OCI-LY7 (cell line): Measurements from ENCODE around the gene GFI1B. TPM values are rescaled to one million over a fixed set of nuclear protein-coding genes. Genes with fewer than 3 reads are reported as not detected.

Experiments used
- BruUV-seq: library from RNA; stranded (reverse); fragments of 400-500 nt; replicated peaks from 2 replicates; lab custom pipeline; 2021; lab: Mats Ljungman, UMichigan
- CTCF ChIA-PET: fragments of 300-600 bp; sonication (Branson Sonifier 250); formaldehyde crosslinking; loops from one replicate; lab custom pipeline; 2022; ENCODE audit warnings: antibody characterized with exemption; ENCODE audit not compliant: unreplicated experiment; lab: Charles Lee
- POLR2A ChIA-PET: fragments of 300-600 bp; sonication (Branson Sonifier 250); formaldehyde crosslinking; loops from one replicate; lab custom pipeline; 2022; ENCODE audit warnings: antibody characterized with exemption; lab: Charles Lee
- DNase-seq: peaks from one replicate; pipeline ENCODE4 v3.0.0-alpha.2; 2015; ENCODE audit warnings: low spot score
- H2AFZ ChIP-seq: fragments of 200-600 bp; sonication (generic), shearing (Covaris generic); 2 replicates; pipeline ENCODE4 v1.6.1; 2014; ENCODE audit warnings: mild to moderate bottlenecking, antibody characterized with exemption, low read length, moderate library complexity
- H3K27ac ChIP-seq: fragments of 200-600 bp; sonication (generic); 2 replicates; pipeline ENCODE4 v1.5.1; 2014; ENCODE audit warnings: mixed run types, low read depth, mild to moderate bottlenecking, moderate library complexity, low read length, inconsistent platforms; ENCODE audit not compliant: poor library complexity, severe bottlenecking
- H3K36me3 ChIP-seq: fragments of 200-600 bp; sonication (generic); 2 replicates; pipeline ENCODE4 v1.6.1; 2014; ENCODE audit warnings: mild to moderate bottlenecking, antibody characterized with exemption, low read length, moderate library complexity, mixed read lengths; ENCODE audit not compliant: insufficient read depth
- H3K4me1 ChIP-seq: fragments of 200-600 bp; sonication (generic); 2 replicates; pipeline ENCODE4 v1.5.1; 2014; ENCODE audit warnings: mild to moderate bottlenecking, low read length; ENCODE audit not compliant: insufficient read depth, poor library complexity, severe bottlenecking
- H3K4me2 ChIP-seq: fragments of 200-600 bp; sonication (generic); 2 replicates; pipeline ENCODE4 v1.6.1; 2014; ENCODE audit warnings: mild to moderate bottlenecking, low read length
- H3K4me3 ChIP-seq: fragments of 200-600 bp; sonication (generic); 2 replicates; pipeline ENCODE4 v1.5.1; 2014; ENCODE audit warnings: mild to moderate bottlenecking, low read depth, low read length; ENCODE audit not compliant: poor library complexity, severe bottlenecking
- H3K79me2 ChIP-seq: fragments of 200-600 bp; sonication (generic); 2 replicates; pipeline ENCODE4 v1.6.1; 2016; ENCODE audit warnings: low read depth, mild to moderate bottlenecking, low read length, moderate library complexity, mixed read lengths; ENCODE audit not compliant: insufficient read depth
- H3K9me2 ChIP-seq: fragments of 200-600 bp; sonication (generic); 2 replicates; pipeline ENCODE4 v1.6.1; 2016; ENCODE audit warnings: mild to moderate bottlenecking, low read length, mixed read lengths; ENCODE audit not compliant: insufficient read depth
- H3K9me3 ChIP-seq: fragments of 200-600 bp; sonication (generic); 2 replicates; pipeline ENCODE4 v1.6.1; 2014; ENCODE audit warnings: mild to moderate bottlenecking, mixed run types, low read length, mixed read lengths
- H4K20me1 ChIP-seq: fragments of 200-600 bp; sonication (generic); 2 replicates; pipeline ENCODE4 v1.6.1; 2014; ENCODE audit warnings: mild to moderate bottlenecking, antibody characterized with exemption, low read length, moderate library complexity, mixed read lengths; ENCODE audit not compliant: insufficient read depth
- EZH2phosphoT487 ChIP-seq: fragments of 200-600 bp; sonication (generic); IDR thresholded peaks from 2 replicates; pipeline ENCODE4 v1.6.1; 2018; ENCODE audit warnings: low read depth, borderline replicate concordance, mild to moderate bottlenecking, mixed run types, antibody characterized with exemption, low read length, moderate library complexity, mixed read lengths
- intact Hi-C: fragments of 100-400 bp; cut with micrococcal nuclease; formaldehyde crosslinking; loops from one replicate; pipeline ENCODE4 v1.10.0; 2022; ENCODE audit not compliant: unreplicated experiment
- total RNA-seq, 2 experiments: library from RNA; depleted of rRNA in 1 of 2; stranded (reverse); fragments of >200 nt in 1 of 2; shearing (Covaris generic) in 1 of 2; gene quantifications; 2 replicates each; pipeline ENCODE4 v1.2.3, GENCODE V29; 2014 to 2022
- TF ChIP-seq, protein P1 (sequence below): fragments of 200-600 bp; sonication (generic); conservative IDR thresholded peaks from 2 replicates; pipeline ENCODE4 v1.5.1; 2014; ENCODE audit warnings: mild to moderate bottlenecking, antibody characterized with exemption, low read length, moderate library complexity, mixed read lengths

Gene GFI1B
- total RNA-seq, 2 experiments from 2014 or later, result 0.50 to 4.9 TPM

GRCh38 chr9:132984202-132985070, 5.9 kb downstream of the GFI1B start:
- Histone ChIP-seq H3K9me2 (no peaks in the 10 kb centered on the region), H3K4me3 (no peak overlapping the region), H3K4me2 (no peak overlapping the region), H3K9me3 (no peaks in the 10 kb centered on the region), H3K4me1 (no peaks in the 10 kb centered on the region), H3K79me2 (no peaks in the 10 kb centered on the region), H3K27ac (no peak overlapping the region), H3K36me3 (no peaks in the 10 kb centered on the region), H2AFZ (no peak overlapping the region), H4K20me1 (no peaks in the 10 kb centered on the region)
- TF ChIP-seq, protein P1, sequence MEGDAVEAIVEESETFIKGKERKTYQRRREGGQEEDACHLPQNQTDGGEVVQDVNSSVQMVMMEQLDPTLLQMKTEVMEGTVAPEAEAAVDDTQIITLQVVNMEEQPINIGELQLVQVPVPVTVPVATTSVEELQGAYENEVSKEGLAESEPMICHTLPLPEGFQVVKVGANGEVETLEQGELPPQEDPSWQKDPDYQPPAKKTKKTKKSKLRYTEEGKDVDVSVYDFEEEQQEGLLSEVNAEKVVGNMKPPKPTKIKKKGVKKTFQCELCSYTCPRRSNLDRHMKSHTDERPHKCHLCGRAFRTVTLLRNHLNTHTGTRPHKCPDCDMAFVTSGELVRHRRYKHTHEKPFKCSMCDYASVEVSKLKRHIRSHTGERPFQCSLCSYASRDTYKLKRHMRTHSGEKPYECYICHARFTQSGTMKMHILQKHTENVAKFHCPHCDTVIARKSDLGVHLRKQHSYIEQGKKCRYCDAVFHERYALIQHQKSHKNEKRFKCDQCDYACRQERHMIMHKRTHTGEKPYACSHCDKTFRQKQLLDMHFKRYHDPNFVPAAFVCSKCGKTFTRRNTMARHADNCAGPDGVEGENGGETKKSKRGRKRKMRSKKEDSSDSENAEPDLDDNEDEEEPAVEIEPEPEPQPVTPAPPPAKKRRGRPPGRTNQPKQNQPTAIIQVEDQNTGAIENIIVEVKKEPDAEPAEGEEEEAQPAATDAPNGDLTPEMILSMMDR, result no peak
- TF ChIP-seq EZH2phosphoT487, result no peak
- POLR2A ChIA-PET, result no interaction called here
- DNase-seq, result no peak
- no TSS peak for BruUV-seq
- CTCF ChIA-PET, result no interaction called here
- intact Hi-C loops, result no loop called here

GRCh38 chr9:132985071-132985350, 6.5 kb downstream of the GFI1B start:
- H3K36me3 ChIP-seq, result no peaks in the 10 kb centered on the region
- CTCF ChIA-PET, result no interaction called here
- H3K9me3 ChIP-seq, result no peaks in the 10 kb centered on the region
- no peak overlapping the region for H3K4me3 ChIP-seq
- H3K4me2 ChIP-seq, result no peak overlapping the region
- no peak overlapping the region for H2AFZ ChIP-seq
- intact Hi-C loops, result no loop called here
- no peak overlapping the region for H3K27ac ChIP-seq
- no peaks in the 10 kb centered on the region for H3K79me2 ChIP-seq
- TF ChIP-seq, protein P1, result no peak
- no peak for TF ChIP-seq EZH2phosphoT487
- POLR2A ChIA-PET, result no interaction called here
- H3K4me1 ChIP-seq, result no peaks in the 10 kb centered on the region
- no peaks in the 10 kb centered on the region for H4K20me1 ChIP-seq
- H3K9me2 ChIP-seq, result no peaks in the 10 kb centered on the region
- no TSS peak for BruUV-seq
- DNase-seq, result no peak

GRCh38 chr9:132985489-132985888, 7.0 kb downstream of the GFI1B start:
- H3K27ac ChIP-seq, result no peak overlapping the region
- H3K79me2 ChIP-seq, result no peaks in the 10 kb centered on the region
- H3K4me1 ChIP-seq, result no peaks in the 10 kb centered on the region
- ChIA-PET CTCF (no interaction called here), POLR2A (no interaction called here)
- TF ChIP-seq, protein P1, result no peak
- H3K9me3 ChIP-seq, result no peaks in the 10 kb centered on the region
- no peaks in the 10 kb centered on the region for H4K20me1 ChIP-seq
- no peak overlapping the region for H3K4me2 ChIP-seq
- H3K4me3 ChIP-seq, result no peak overlapping the region
- H3K36me3 ChIP-seq, result no peaks in the 10 kb centered on the region
- DNase-seq, result no peak
- intact Hi-C loops, result no loop called here
- no peaks in the 10 kb centered on the region for H3K9me2 ChIP-seq
- BruUV-seq, result no TSS peak
- no peak overlapping the region for H2AFZ ChIP-seq
